ENCODE data around the gene KCTD15.

GRCh38 chr19:33759356-33759755, 37.3 kb upstream of the KCTD15 start:
- TF ChIP-seq PATZ1 (CRISPR knock-in tag; IDR thresholded peaks at IDR 0.05; ENCODE audit: borderline replicate concordance), result no peak
- no peak for TF ChIP-seq ESRRG (CRISPR knock-in tag; IDR thresholded peaks at IDR 0.05)
- TF ChIP-seq ZNF565 (CRISPR knock-in tag; conservative IDR thresholded peaks at IDR 0.05; ENCODE audit: low read depth), result no peak
- TF ChIP-seq ARNTL (CRISPR knock-in tag; IDR thresholded peaks at IDR 0.05; ENCODE audit: borderline replicate concordance, low read depth), result no peak
- TF ChIP-seq TOX (CRISPR knock-in tag; IDR thresholded peaks at IDR 0.05; ENCODE audit: borderline replicate concordance), result no peak
- no peak for TF ChIP-seq RARB (CRISPR knock-in tag; IDR thresholded peaks at IDR 0.05)
- TF ChIP-seq CSRNP3 (CRISPR knock-in tag; IDR thresholded peaks at IDR 0.05), result no peak
- TF ChIP-seq GLIS3 (CRISPR knock-in tag; IDR thresholded peaks at IDR 0.05), result no peak
- TF ChIP-seq ZC3H10 (CRISPR knock-in tag; IDR thresholded peaks at IDR 0.05), result no peak
